Upper lobe of left lung (tissue), 6 donors: Measurements from ENCODE around the gene ELOVL6. TPM values are rescaled to one million over a fixed set of nuclear protein-coding genes. Genes with fewer than 3 reads are reported as not detected.

Source experiments
- ATAC-seq, 2 donors: fragments of 200-7000 bp; cut with Tn5 transposase; one replicate each; pipeline ENCODE4 v1.9.1; 2022; ENCODE audit warnings: mild to moderate bottlenecking in 2 of 2, moderate library complexity in 2 of 2; ENCODE audit not compliant: low FRiP score in 2 of 2
- DNase-seq, 2 donors: peaks; one replicate each; pipeline ENCODE4 v3.0.0-alpha.2; 2019 to 2020
- H3K27ac ChIP-seq, 4 donors: fragments of 200-600 bp; sonication (generic); one replicate each; pipeline ENCODE4 v1.5.1; 2016 to 2019
- H3K27me3 ChIP-seq, 4 donors: fragments of 200-600 bp; sonication (generic); one replicate each; pipeline ENCODE4 v1.5.1; 2017 to 2019
- H3K36me3 ChIP-seq, 4 donors: fragments of 200-600 bp; sonication (generic); one replicate each; pipeline ENCODE4 v1.5.1; 2016 to 2019
- H3K4me1 ChIP-seq, 4 donors: fragments of 200-600 bp; sonication (generic); one replicate each; pipeline ENCODE4 v1.5.1; 2018 to 2019
- H3K4me3 ChIP-seq, 4 donors: fragments of 200-600 bp; sonication (generic); one replicate each; pipeline ENCODE4 v1.5.1; 2017 to 2019; ENCODE audit warnings: mild to moderate bottlenecking in 2 of 4, moderate library complexity in 1 of 4
- H3K9me3 ChIP-seq, 4 donors: fragments of 200-600 bp; sonication (generic); one replicate each; pipeline ENCODE4 v1.5.1; 2018 to 2019
- CTCF ChIP-seq, 6 experiments: fragments of 450-650 bp in 4 of 6; fragments of 200-600 bp in 2 of 6; sonication (generic) in 2 of 6; IDR thresholded peaks; one replicate each; pipeline ENCODE4 v1.5.1; 2016 to 2019; ENCODE audit warnings: antibody characterized with exemption in 6 of 6
- EP300 ChIP-seq, 4 donors: sonication (generic); formaldehyde crosslinking; IDR thresholded peaks; one replicate each; pipeline ENCODE4 v1.5.1; 2017; ENCODE audit warnings: antibody characterized with exemption in 4 of 4, control low read depth in 2 of 4
- POLR2A ChIP-seq, 4 donors: fragments of 450-650 bp; IDR thresholded peaks; one replicate each; pipeline ENCODE4 v1.5.1; 2016 to 2017; ENCODE audit warnings: antibody characterized with exemption in 4 of 4, mild to moderate bottlenecking in 2 of 4
- POLR2AphosphoS5 ChIP-seq, 2 donors: sonication (generic); formaldehyde crosslinking; IDR thresholded peaks; one replicate each; pipeline ENCODE4 v1.5.1; 2017; ENCODE audit warnings: antibody characterized with exemption in 2 of 2
- WGBS, 2 donors: methylation state at CpG; one replicate each; pipeline ENCODE4 v1.1.5; 2017 to 2018; 5-methylcytosine and 5-hydroxymethylcytosine counted together
- total RNA-seq, 6 donors: library from RNA; depleted of rRNA in 4 of 6; stranded (reverse); fragments of >200 nt in 4 of 6; gene quantifications; one replicate each; pipeline versions ENCODE4 v1.1.0 to v1.2.1, GENCODE V29; 2016 to 2021
- donor health status: DM: no; HTN: no; CAD: no; lungs with moderate emphysema.
- donor health status: DM: no; HTN: yes; CAD: no; lungs with severe emphysema.

Gene ELOVL6
- total RNA-seq, 6 donors from 2014 or later: 2.1 to 10.2 (median 4.3) TPM

GRCh38 chr4:110074570-110074969, 123.8 kb downstream of the ELOVL6 start:
- no peak for DNase-seq
- H3K27me3 ChIP-seq: no peaks in the 10 kb centered on the region
- peaks cover 0 to 9% (median 3%) of the 10 kb centered on the region in 4 donors for H3K4me1 ChIP-seq
- no peak for TF ChIP-seq CTCF (IDR thresholded peaks at IDR 0.05)
- no peak for TF ChIP-seq POLR2A (IDR thresholded peaks at IDR 0.05)
- no peak for TF ChIP-seq EP300 (IDR thresholded peaks at IDR 0.05)
- no peak for TF ChIP-seq POLR2AphosphoS5 (IDR thresholded peaks at IDR 0.05)
- no peak for ATAC-seq
- H3K9me3 ChIP-seq: no peaks in the 10 kb centered on the region
- 48 to 60% methylated on average over 4 of the region's 4 CpGs for WGBS, 2 donors
- H3K27ac ChIP-seq: no peak overlapping the region
- no peak overlapping the region for H3K4me3 ChIP-seq
- no peaks in the 10 kb centered on the region for H3K36me3 ChIP-seq

- H3K27ac ChIP-seq: no peak overlapping the region
- no peaks in the 10 kb centered on the region for H3K36me3 ChIP-seq
- no peak overlapping the region for H3K4me3 ChIP-seq
- WGBS, 2 donors: 47 to 61% methylated on average over 10 of the region's 10 CpGs
- no peak for ATAC-seq
- no peaks in the 10 kb centered on the region for H3K27me3 ChIP-seq
- TF ChIP-seq POLR2AphosphoS5 (IDR thresholded peaks at IDR 0.05) (no peak), POLR2A (IDR thresholded peaks at IDR 0.05) (no peak), CTCF (IDR thresholded peaks at IDR 0.05) (no peak), EP300 (IDR thresholded peaks at IDR 0.05) (no peak)
- no peaks in the 10 kb centered on the region for H3K9me3 ChIP-seq
- DNase-seq: no peak
- peaks cover 0 to 9% (median 3%) of the 10 kb centered on the region in 4 donors for H3K4me1 ChIP-seq
Measured at GRCh38 chr4:110073053-110073845, 125.2 kb downstream of the ELOVL6 start.

DNA sequence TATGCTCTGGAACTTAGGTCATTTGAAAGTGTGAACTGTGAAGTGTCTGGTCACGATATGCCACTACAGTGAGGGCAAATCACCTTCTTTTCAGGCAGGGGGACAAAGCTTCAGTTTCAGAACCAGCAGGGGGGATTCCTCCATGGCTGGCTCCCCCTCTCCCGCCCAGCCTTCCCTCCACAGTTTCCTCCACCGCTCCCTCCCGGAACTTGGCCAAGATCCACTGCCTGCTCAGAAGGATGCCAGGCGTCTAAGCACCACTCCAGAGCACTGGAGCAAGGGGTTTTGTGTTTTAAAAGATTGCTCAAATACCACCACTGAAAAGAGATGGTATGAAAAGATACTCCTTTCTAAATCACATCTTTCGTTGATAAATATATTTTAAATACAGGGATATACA, 126.9 kb downstream of the ELOVL6 start:
- DNase-seq (peak; percentile 3 to 57), ATAC-seq (no peak)
- no peaks in the 10 kb centered on the region for H3K9me3 ChIP-seq
- TF ChIP-seq POLR2AphosphoS5 (IDR thresholded peaks at IDR 0.05) (no peak), CTCF (IDR thresholded peaks at IDR 0.05) (no peak), POLR2A (IDR thresholded peaks at IDR 0.05) (no peak), EP300 (IDR thresholded peaks at IDR 0.05) (no peak)
- H3K36me3 ChIP-seq: no peaks in the 10 kb centered on the region
- H3K27ac ChIP-seq: no peak overlapping the region
- WGBS, 2 donors: 46 to 49% methylated on average over 6 of the region's 6 CpGs
- no peaks in the 10 kb centered on the region for H3K27me3 ChIP-seq
- peaks cover 0 to 9% (median 3%) of the 10 kb centered on the region in 4 donors for H3K4me1 ChIP-seq
- no peak overlapping the region for H3K4me3 ChIP-seq

- Histone ChIP-seq H3K27ac (no peak overlapping the region), H3K36me3 (no peaks in the 10 kb centered on the region), H3K27me3 (no peaks in the 10 kb centered on the region), H3K4me3 (no peak overlapping the region), H3K4me1 (peaks cover 0 to 9% (median 3%) of the 10 kb centered on the region in 4 donors), H3K9me3 (no peaks in the 10 kb centered on the region)
- no peak for TF ChIP-seq POLR2AphosphoS5 (IDR thresholded peaks at IDR 0.05)
- TF ChIP-seq EP300 (IDR thresholded peaks at IDR 0.05): no peak
- no peak for TF ChIP-seq POLR2A (IDR thresholded peaks at IDR 0.05)
- TF ChIP-seq CTCF (IDR thresholded peaks at IDR 0.05): no peak
- DNase-seq (no peak), ATAC-seq (no peak)
- WGBS, 2 donors: 88 to 90% methylated on average over 8 of the region's 8 CpGs
Measured at GRCh38 chr4:110068248-110068647, 130.2 kb downstream of the ELOVL6 start.

GRCh38 chr4:110064934-110065333, 133.5 kb downstream of the ELOVL6 start:
- no peak for TF ChIP-seq CTCF (IDR thresholded peaks at IDR 0.05)
- Histone ChIP-seq H3K27me3 (no peaks in the 10 kb centered on the region), H3K4me1 (peaks cover 0 to 5% (median 3%) of the 10 kb centered on the region in 4 donors), H3K27ac (no peak overlapping the region), H3K9me3 (no peaks in the 10 kb centered on the region), H3K4me3 (no peak overlapping the region), H3K36me3 (no peaks in the 10 kb centered on the region)
- DNase-seq: no peak
- 70 to 81% methylated on average over 2 of the region's 2 CpGs for WGBS, 2 donors
- no peak for ATAC-seq
